PFSK-1 (cell line): ENCODE results near the gene FRMD4B.

Experiments
- POLR2AphosphoS5 ChIP-seq: IDR thresholded peaks from 2 replicates; pipeline ENCODE4 v1.6.1; 2012; ENCODE audit warnings: low read depth, mild to moderate bottlenecking, control low read depth, low read length, moderate library complexity
- SIN3A ChIP-seq: IDR thresholded peaks from 2 replicates; pipeline ENCODE4 v1.6.1; 2012; ENCODE audit warnings: mild to moderate bottlenecking, low read length, moderate library complexity, borderline replicate concordance; ENCODE audit not compliant: insufficient read depth
- TAF1 ChIP-seq: IDR thresholded peaks from 2 replicates; pipeline ENCODE4 v1.6.1; 2012; ENCODE audit warnings: low read length, control low read depth, borderline replicate concordance; ENCODE audit not compliant: insufficient read depth

DNA sequence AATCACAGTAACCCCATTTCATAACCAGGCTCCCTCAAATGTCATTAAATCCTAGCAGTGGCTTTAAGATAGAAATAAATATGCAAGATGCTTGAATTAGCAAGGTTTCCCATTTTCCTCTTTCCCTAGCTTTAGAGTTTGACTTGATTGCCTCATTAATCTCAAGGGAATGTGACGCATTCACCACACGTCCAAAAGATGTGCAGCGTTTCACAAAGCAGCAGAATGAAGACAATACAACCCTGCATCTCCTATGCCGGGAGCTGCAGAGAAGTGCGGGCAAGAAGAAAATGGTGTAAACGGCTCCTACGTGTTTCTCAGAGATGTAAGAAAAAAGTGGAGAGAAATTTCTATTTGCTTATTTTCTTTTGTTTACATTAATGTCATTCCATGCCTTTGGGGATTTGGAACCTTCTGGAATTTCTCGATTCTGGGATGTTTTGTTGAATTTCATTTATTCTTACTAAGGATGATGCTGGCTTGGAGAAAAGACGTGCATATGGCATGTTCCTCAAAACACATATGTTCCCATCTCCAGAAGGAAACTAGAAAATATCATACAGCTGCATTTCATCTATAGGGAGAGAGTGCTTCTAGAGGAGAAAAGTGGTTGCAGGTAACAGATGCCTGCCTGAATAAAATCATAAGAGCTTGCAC is 27.8 kb upstream of the FRMD4B start:
- TF ChIP-seq TAF1 (no peak), POLR2AphosphoS5 (no peak), SIN3A (no peak)
